ENCODE data around the gene MICAL1. TPM values are rescaled to one million over a fixed set of nuclear protein-coding genes. Genes with fewer than 3 reads are reported as not detected.
A peak's percentile ranks its signal among the peaks of the same experiment; 100 is the strongest.

The MICAL1 gene
- total and polyA plus RNA-seq, 2 of the 8 experiments (the other 6 are each of a cell fraction or from before 2014, with no cell fraction given), result 42.5 to 55.4 TPM

GRCh38 chr6:109484122-109484521 lies 28.6 kb upstream of the MICAL1 start:
- H2BK120ac ChIP-seq (replicated peaks; ENCODE audit: low read depth, low read length), result no peak overlapping the region

More at GRCh38 chr6:109484122-109484521, 28.6 kb upstream of the MICAL1 start:
- H3K56ac ChIP-seq (replicated peaks; ENCODE audit: insufficient read length, low read depth, low read length), result no peak overlapping the region
- H3K9ac ChIP-seq (replicated peaks in 1 of 4; ENCODE audit: extremely low read depth in 1 of 4, low read depth in 3 of 4, low read length in 3 of 4), result no peak overlapping the region
- peaks cover 7% of the 10 kb centered on the region; the same call in 1 of the 2 replicates for H3K23me2 ChIP-seq (ENCODE audit: low read depth, low read length)
- no peak overlapping the region for H4K91ac ChIP-seq (replicated peaks; ENCODE audit: insufficient read length, low read length)
- H3K27me3 ChIP-seq (replicated peaks in 1 of 4; ENCODE audit: control insufficient read depth in 3 of 4, extremely low read depth in 1 of 4, insufficient read depth in 3 of 4, low read length in 3 of 4), result no peaks in the 10 kb centered on the region
- DNase-seq (ENCODE audit: low read depth in 1 of 2, low spot score in 2 of 2) (no peak), FAIRE-seq (no peak)
- H3K4ac ChIP-seq (replicated peaks; ENCODE audit: insufficient read length, low read depth, low read length), result no peak overlapping the region
- no peak overlapping the region for H2BK20ac ChIP-seq (ENCODE audit: low read length)
- H3K23ac ChIP-seq (ENCODE audit: insufficient read length), result no peak overlapping the region
- H3K4me2 ChIP-seq (ENCODE audit: insufficient read depth in 1 of 2, low read depth in 2 of 2, low read length in 2 of 2), result peak overlapping the region; percentile 72 to 76; a peak in 3 of 4 replicates
- H4K20me1 ChIP-seq (replicated peaks in 1 of 2; ENCODE audit: control insufficient read depth in 1 of 2, insufficient read depth in 2 of 2, low read length in 2 of 2), result peaks cover 0 to 8% of the 10 kb centered on the region in 2 experiments
- no peak overlapping the region for H3K27ac ChIP-seq (ENCODE audit: low read depth, low read length)
- H2AFZ ChIP-seq (ENCODE audit: low read length), result no peak overlapping the region
- 85% methylated on average over 3 of the region's 3 CpGs; no CpG with 5 or more reads in 1 of the 2 experiments for WGBS, 2 experiments (ENCODE audit: extremely low coverage in 1 of 2, insufficient coverage in 1 of 2, insufficient read length in 1 of 2, insufficient replicate concordance in 2 of 2, low coverage in 1 of 2, low lambda C conversion rate in 2 of 2, missing lambda C conversion rate in 1 of 2)
- H2AK5ac ChIP-seq (ENCODE audit: low read depth, low read length), result no peak overlapping the region
- no peak overlapping the region for H4K5ac ChIP-seq (ENCODE audit: insufficient read length, low read depth, low read length)
- no peak overlapping the region for H3K14ac ChIP-seq (ENCODE audit: insufficient read length)
- no peak overlapping the region for H4K8ac ChIP-seq (ENCODE audit: extremely low read depth, insufficient read depth, low read length)
- H3K18ac ChIP-seq (ENCODE audit: extremely low read depth, low read length), result no peak overlapping the region
- ChIA-PET CTCF (ENCODE audit: partially characterized antibody) (interaction anchor here (1.0 to 1.1 kb wide), 2 partner anchors 191 to 199 kb away, joined by 3 read pairs; no protein-coding TSS in a partner anchor), POLR2A (ENCODE audit: partially characterized antibody) (interaction anchor here (1.0 kb wide), 1 partner anchor 38 kb away, joined by 3 read pairs; no protein-coding TSS in a partner anchor)
- peaks cover 3% of the 10 kb centered on the region for H3K79me1 ChIP-seq (ENCODE audit: low read depth, low read length)
- no peaks in the 10 kb centered on the region for H3K9me3 ChIP-seq (ENCODE audit: insufficient read depth in 2 of 2, low read depth in 1 of 2, low read length in 1 of 2)
- H2BK12ac ChIP-seq (ENCODE audit: low read depth, low read length), result no peak overlapping the region
- peaks cover 20 to 33% of the 10 kb centered on the region in 2 experiments for H3K79me2 ChIP-seq (ENCODE audit: control insufficient read depth in 1 of 2, insufficient read depth in 2 of 2, low read length in 2 of 2)
- H2BK5ac ChIP-seq (ENCODE audit: low read depth, low read length), result no peak overlapping the region
- TF ChIP-seq TCF12 (IDR thresholded peaks at IDR 0.05; ENCODE audit: low read depth, low read length), result no peak
- TF ChIP-seq CHD1 (IDR thresholded peaks at IDR 0.05; ENCODE audit: low read depth, low read length), result no peak
- peaks cover 2 to 15% (median 6%) of the 10 kb centered on the region in 4 experiments; a peak in 6 of 7 replicates for H3K4me1 ChIP-seq (replicated peaks in 1 of 4; ENCODE audit: control insufficient read depth in 3 of 4, insufficient read depth in 4 of 4, low read length in 3 of 4)
- H3K4me3 ChIP-seq (ENCODE audit: extremely low read depth in 1 of 4, insufficient read depth in 2 of 4, low read depth in 3 of 4, low read length in 4 of 4), result peak overlapping the region in 2 of 4 experiments; percentile 37 to 55; a peak in 3 of 8 replicates
- no peak overlapping the region for H2BK15ac ChIP-seq (ENCODE audit: low read length)
- H3K36me3 ChIP-seq (ENCODE audit: control insufficient read depth in 2 of 4, insufficient read depth in 4 of 4, low read length in 3 of 4), result peaks cover 4 to 26% (median 15%) of the 10 kb centered on the region in 4 experiments; a peak in 7 of 8 replicates

Measured in H1 (cell line).